Neural progenitor cell (in vitro differentiated cells): Measurements from ENCODE around the gene SMARCA5.

Source experiments
- EZH2 ChIP-seq: fragments of 200-600 bp; sonication (generic); IDR thresholded peaks from 2 replicates; pipeline ENCODE4 v1.6.1; 2017; ENCODE audit warnings: antibody characterized with exemption, mild to moderate bottlenecking, moderate library complexity
- EZH2phosphoT487 ChIP-seq: fragments of 200-600 bp; sonication (generic); IDR thresholded peaks from 2 replicates; pipeline ENCODE4 v1.6.1; 2017; ENCODE audit warnings: antibody characterized with exemption
- TF ChIP-seq, protein P1 (sequence below): fragments of 200-600 bp; sonication (generic); IDR thresholded peaks from 2 replicates; pipeline ENCODE4 v1.5.1; 2017; ENCODE audit warnings: antibody characterized with exemption, mild to moderate bottlenecking

DNA sequence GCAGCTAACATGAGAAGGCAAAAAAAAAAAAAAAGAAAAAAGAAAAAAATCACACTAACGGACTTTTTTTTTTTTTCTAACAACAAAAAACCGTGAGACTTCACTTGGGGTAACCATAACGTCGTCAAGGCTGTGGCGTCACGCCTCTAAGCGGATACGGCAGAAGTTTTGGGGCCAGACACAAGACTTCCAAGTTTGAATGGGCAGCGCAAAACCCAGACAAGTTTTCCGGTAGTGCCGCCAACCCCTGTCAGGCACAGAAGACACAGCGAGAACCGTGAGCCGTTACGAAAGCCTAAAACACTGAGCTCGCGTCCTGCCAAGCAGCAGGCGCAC is 556 bp upstream of the SMARCA5 start:
- TF ChIP-seq, protein P1, sequence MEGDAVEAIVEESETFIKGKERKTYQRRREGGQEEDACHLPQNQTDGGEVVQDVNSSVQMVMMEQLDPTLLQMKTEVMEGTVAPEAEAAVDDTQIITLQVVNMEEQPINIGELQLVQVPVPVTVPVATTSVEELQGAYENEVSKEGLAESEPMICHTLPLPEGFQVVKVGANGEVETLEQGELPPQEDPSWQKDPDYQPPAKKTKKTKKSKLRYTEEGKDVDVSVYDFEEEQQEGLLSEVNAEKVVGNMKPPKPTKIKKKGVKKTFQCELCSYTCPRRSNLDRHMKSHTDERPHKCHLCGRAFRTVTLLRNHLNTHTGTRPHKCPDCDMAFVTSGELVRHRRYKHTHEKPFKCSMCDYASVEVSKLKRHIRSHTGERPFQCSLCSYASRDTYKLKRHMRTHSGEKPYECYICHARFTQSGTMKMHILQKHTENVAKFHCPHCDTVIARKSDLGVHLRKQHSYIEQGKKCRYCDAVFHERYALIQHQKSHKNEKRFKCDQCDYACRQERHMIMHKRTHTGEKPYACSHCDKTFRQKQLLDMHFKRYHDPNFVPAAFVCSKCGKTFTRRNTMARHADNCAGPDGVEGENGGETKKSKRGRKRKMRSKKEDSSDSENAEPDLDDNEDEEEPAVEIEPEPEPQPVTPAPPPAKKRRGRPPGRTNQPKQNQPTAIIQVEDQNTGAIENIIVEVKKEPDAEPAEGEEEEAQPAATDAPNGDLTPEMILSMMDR = no peak
- TF ChIP-seq EZH2 (no peak), EZH2phosphoT487 (no peak)
